Neutrophil (primary cell): ENCODE measurements around the gene EEF1AKMT2.
"Not testable (repeated sequence)": the region's sequence is repeated elsewhere in the genome, so short reads cannot be mapped to it uniquely, and the experiment has no call there.

Source experiments
- H3K27ac ChIP-seq: fragments of 200-600 bp; sonication (generic); 2 replicates; pipeline ENCODE4 v1.5.1; 2016; ENCODE audit warnings: mild to moderate bottlenecking, moderate library complexity
- H3K27me3 ChIP-seq: fragments of 200-600 bp; sonication (generic); 2 replicates; pipeline ENCODE4 v1.6.0; 2016; ENCODE audit warnings: mild to moderate bottlenecking
- H3K36me3 ChIP-seq: fragments of 200-600 bp; sonication (generic); 2 replicates; pipeline ENCODE4 v1.5.1; 2017
- H3K4me1 ChIP-seq, 2 experiments: fragments of 200-600 bp in 1 of 2; sonication (generic) in 1 of 2; 1 replicate in 1 of 2; 2 replicates in 1 of 2; pipeline versions ENCODE4 v1.5.1 to v1.6.1; 2013 to 2016; ENCODE audit warnings: low read depth in 1 of 2, low read length in 1 of 2, mild to moderate bottlenecking in 1 of 2, moderate library complexity in 1 of 2; ENCODE audit not compliant: control insufficient read depth in 1 of 2, insufficient read depth in 1 of 2
- H3K4me3 ChIP-seq, 2 experiments: fragments of 200-600 bp in 1 of 2; sonication (generic) in 1 of 2; 1 replicate in 1 of 2; 2 replicates in 1 of 2; pipeline ENCODE4 v1.5.1; 2013 to 2016; ENCODE audit warnings: low read depth in 1 of 2, low read length in 1 of 2, mild to moderate bottlenecking in 1 of 2, moderate library complexity in 1 of 2
- H3K9me3 ChIP-seq: fragments of 200-600 bp; sonication (generic); 2 replicates; pipeline ENCODE4 v1.5.1; 2016
- TF ChIP-seq, protein P1 (sequence below): fragments of 200-600 bp; sonication (generic); IDR thresholded peaks from 2 replicates; pipeline ENCODE4 v1.5.1; 2016; ENCODE audit warnings: antibody characterized with exemption

EEF1AKMT2 gene

DNA sequence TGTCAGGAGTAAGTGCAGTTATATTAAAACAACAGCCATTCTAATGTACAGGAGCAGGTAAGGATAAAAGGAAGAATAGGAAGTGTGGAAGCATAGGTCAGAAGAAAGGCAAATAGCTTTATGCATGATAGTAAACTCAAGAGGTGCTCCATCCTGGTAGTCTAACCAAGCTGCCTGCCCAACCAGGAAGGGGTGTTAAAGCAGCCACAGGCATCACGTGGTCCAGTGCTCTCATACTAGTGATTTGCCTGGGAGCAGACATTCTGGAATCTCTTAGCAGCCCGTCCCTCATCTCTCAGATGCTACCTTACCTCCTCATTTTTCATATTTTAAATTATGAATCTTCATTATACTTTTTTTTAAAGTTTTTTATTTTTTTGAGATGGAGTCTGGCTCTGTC lies 28.4 kb upstream of the EEF1AKMT2 start:
- H3K9me3 ChIP-seq = no peaks in the 10 kb centered on the region
- H3K27ac ChIP-seq = no peak overlapping the region
- H3K36me3 ChIP-seq = peaks cover 59% of the 10 kb centered on the region
- no peaks in the 10 kb centered on the region for H3K4me1 ChIP-seq
- no peak overlapping the region for H3K4me3 ChIP-seq
- TF ChIP-seq, protein P1, sequence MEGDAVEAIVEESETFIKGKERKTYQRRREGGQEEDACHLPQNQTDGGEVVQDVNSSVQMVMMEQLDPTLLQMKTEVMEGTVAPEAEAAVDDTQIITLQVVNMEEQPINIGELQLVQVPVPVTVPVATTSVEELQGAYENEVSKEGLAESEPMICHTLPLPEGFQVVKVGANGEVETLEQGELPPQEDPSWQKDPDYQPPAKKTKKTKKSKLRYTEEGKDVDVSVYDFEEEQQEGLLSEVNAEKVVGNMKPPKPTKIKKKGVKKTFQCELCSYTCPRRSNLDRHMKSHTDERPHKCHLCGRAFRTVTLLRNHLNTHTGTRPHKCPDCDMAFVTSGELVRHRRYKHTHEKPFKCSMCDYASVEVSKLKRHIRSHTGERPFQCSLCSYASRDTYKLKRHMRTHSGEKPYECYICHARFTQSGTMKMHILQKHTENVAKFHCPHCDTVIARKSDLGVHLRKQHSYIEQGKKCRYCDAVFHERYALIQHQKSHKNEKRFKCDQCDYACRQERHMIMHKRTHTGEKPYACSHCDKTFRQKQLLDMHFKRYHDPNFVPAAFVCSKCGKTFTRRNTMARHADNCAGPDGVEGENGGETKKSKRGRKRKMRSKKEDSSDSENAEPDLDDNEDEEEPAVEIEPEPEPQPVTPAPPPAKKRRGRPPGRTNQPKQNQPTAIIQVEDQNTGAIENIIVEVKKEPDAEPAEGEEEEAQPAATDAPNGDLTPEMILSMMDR = no peak
- no peaks in the 10 kb centered on the region for H3K27me3 ChIP-seq

DNA sequence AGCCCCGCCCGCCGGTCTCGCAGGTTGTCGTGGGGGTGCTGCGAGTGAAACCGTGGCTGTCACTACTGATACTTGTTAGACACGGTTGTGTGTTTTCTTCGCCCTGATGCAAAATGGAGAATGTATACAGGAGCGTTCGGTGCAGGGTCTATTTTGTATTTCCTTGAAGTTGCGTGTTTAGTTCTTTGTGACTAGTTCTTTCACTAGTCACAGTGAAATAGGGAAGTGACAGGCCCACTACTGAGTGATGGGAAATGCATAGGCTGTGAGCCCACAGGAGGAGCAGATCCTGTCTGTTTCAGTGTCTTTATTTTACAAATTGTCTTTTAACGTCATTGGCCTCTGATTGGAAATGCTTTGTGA lies 10.6 kb upstream of the EEF1AKMT2 start:
- Histone ChIP-seq H3K4me3 (peak overlapping the region; percentile 96 to 99), H3K9me3 (no peaks in the 10 kb centered on the region)
- TF ChIP-seq, protein P1 = no peak

DNA sequence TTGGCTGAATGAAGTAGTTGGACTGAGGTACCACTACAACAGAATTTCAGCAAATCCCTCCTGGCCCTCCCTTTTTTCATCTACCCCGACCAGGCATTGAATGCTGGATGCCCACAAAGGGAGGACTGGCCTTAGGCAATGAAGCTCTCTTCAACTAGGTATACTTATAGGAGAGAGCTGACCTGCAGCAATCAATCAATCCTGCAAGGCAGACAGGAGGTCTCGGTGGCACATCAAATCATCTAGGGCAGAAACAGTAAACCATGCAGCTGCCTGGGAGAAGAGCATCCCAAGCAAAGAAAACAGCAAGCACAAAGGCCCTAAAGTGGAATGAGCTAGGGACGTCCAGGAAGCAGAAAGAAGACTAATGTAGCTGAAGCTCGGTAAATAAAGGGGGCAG lies 7.5 kb upstream of the EEF1AKMT2 start:
- Histone ChIP-seq H3K9me3 (no peaks in the 10 kb centered on the region), H3K4me3 (no peak overlapping the region), H3K27me3 (no peaks in the 10 kb centered on the region), H3K27ac (no peak overlapping the region), H3K36me3 (no peaks in the 10 kb centered on the region), H3K4me1 (peaks cover 12 to 19% of the 10 kb centered on the region in 2 experiments)
- TF ChIP-seq, protein P1 = no peak

More for the DNA sequence above, 10.6 kb upstream of the EEF1AKMT2 start:
- H3K36me3 ChIP-seq = peaks cover 1% of the 10 kb centered on the region
- H3K27me3 ChIP-seq = no peaks in the 10 kb centered on the region
- H3K27ac ChIP-seq = peak overlapping the region; percentile 83
- peaks cover 12 to 19% of the 10 kb centered on the region in 2 experiments for H3K4me1 ChIP-seq

DNA sequence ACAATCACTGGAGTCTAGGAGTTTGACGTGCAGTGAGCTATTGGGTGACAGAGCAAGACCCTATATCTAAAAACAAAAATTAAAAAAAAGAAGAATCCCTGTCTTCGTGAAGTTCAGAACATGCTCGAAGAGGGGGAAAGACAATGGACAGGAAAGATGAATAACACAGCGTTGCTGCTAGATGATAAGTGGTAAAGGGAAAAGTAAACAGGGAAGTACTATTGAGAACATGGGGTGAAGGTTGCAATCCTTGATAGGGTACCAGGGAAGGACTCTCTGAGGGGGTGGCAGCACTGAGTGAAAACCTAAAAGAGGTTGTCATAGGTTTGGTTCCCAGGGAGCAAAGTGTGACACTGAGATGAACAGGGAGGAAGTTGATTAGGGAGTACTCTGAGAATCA lies 7.1 kb upstream of the EEF1AKMT2 start:
- Histone ChIP-seq H3K4me3 (no peak overlapping the region), H3K27ac (no peak overlapping the region), H3K36me3 (no peaks in the 10 kb centered on the region), H3K27me3 (no peaks in the 10 kb centered on the region), H3K9me3 (no peaks in the 10 kb centered on the region), H3K4me1 (peaks cover 12 to 19% of the 10 kb centered on the region in 2 experiments)
- TF ChIP-seq, protein P1 = no peak

DNA sequence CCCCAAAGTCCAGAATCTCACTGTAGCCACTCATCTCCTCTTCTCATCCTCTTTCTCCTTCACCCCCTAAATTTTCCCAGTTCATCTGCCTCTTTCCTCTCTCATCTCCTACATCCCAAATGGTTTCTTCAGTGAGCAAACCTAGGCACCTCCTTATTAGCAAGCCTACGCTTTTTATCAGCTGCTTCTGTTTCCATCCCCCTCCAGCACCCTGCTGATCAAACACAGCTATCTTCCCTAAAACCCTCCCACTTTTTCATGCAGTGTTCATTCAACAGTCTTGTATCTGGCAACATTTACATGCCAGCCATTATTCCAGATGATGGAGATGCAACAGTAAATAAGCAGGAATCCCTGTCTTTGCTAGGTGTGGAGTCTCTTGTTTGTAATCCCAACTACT lies 6.7 kb upstream of the EEF1AKMT2 start:
- H3K4me1 ChIP-seq = peaks cover 12 to 19% of the 10 kb centered on the region in 2 experiments
- H3K4me3 ChIP-seq = no peak overlapping the region
- H3K36me3 ChIP-seq = no peaks in the 10 kb centered on the region
- TF ChIP-seq, protein P1 = no peak
- H3K9me3 ChIP-seq = no peaks in the 10 kb centered on the region
- H3K27ac ChIP-seq = no peak overlapping the region
- no peaks in the 10 kb centered on the region for H3K27me3 ChIP-seq

DNA sequence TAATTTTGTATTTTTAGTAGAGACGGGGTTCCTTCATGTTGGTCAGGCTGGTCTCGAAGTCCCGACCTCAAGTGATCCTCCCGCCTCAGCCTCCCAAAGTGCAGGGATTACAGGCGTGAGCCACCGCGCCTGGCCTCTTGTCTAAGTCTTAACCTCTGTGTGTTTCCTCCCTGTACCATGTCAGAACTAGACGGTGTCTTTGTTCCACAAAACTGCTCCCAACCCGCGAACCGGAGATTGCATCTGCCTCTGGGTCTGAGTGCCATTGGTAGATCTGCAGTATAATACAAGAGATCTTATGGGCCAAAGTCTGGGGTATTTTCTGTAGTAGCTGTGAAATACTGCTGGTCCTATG lies 1.3 kb upstream of the EEF1AKMT2 start:
- Histone ChIP-seq H3K9me3 (no peaks in the 10 kb centered on the region), H3K4me1 (peaks cover 13 to 22% of the 10 kb centered on the region in 2 experiments), H3K27me3 (no peaks in the 10 kb centered on the region), H3K27ac (no peak overlapping the region), H3K4me3 (peak overlapping the region; percentile 91 to 94), H3K36me3 (no peaks in the 10 kb centered on the region)
- TF ChIP-seq, protein P1 = no peak

DNA sequence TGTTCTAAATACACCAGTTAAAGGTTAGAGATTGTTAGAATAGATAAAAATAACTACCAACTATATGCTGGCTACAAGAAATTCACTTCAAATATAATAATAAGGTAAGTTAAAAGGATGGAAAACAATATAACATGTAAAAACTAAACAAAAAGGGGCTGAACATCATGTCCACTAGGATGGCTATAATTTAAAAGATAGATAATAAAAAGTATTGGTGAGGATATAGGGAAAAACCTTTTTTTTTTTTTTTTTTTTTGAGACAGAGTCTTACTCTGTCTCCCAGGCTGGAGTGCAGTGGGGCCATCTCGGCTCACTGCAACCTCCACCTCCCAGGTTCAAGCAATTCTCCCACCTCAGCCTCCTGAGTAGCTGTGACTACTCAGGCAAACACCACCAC lies 8.8 kb downstream of the EEF1AKMT2 start:
- H3K36me3 ChIP-seq = peaks cover 13% of the 10 kb centered on the region
- H3K27ac ChIP-seq, H3K27me3 ChIP-seq, H3K4me1 ChIP-seq, H3K4me3 ChIP-seq, H3K9me3 ChIP-seq: not testable (repeated sequence)
